GM19043 (cell line): Measurements from ENCODE around the gene SLC13A4.

Experiments
- ATAC-seq: cut with Tn5 transposase; IDR thresholded peaks from one replicate; pipeline ENCODE4 v1.9.1; 2021; ENCODE audit warnings: low read depth; ENCODE audit not compliant: unreplicated experiment

The SLC13A4 gene

GRCh38 chr7:135721198-135721820 is 6.7 kb downstream of the SLC13A4 start:
- no peak for ATAC-seq

GRCh38 chr7:135719688-135720087 is 8.3 kb downstream of the SLC13A4 start:
- ATAC-seq: no peak

GRCh38 chr7:135718794-135719437 is 9.1 kb downstream of the SLC13A4 start:
- ATAC-seq: no peak

- ATAC-seq: no peak
Observed at GRCh38 chr7:135718219-135718618, 9.8 kb downstream of the SLC13A4 start.

GRCh38 chr7:135717693-135718092 is 10.3 kb downstream of the SLC13A4 start:
- no peak for ATAC-seq

- ATAC-seq: no peak
Observed at GRCh38 chr7:135716677-135717238, 11.2 kb downstream of the SLC13A4 start.

GRCh38 chr7:135715673-135716072 is 12.3 kb downstream of the SLC13A4 start:
- no peak for ATAC-seq

- no peak for ATAC-seq
Observed at GRCh38 chr7:135715055-135715522, 12.9 kb downstream of the SLC13A4 start.

GRCh38 chr7:135714534-135715009 is 13.4 kb downstream of the SLC13A4 start:
- ATAC-seq: no peak

- no peak for ATAC-seq
Observed at GRCh38 chr7:135713836-135714470, 14.0 kb downstream of the SLC13A4 start.

- ATAC-seq: no peak
Observed at GRCh38 chr7:135712796-135713195, 15.2 kb downstream of the SLC13A4 start.

- no peak for ATAC-seq
Observed at GRCh38 chr7:135712182-135712782, 15.7 kb downstream of the SLC13A4 start.

- ATAC-seq: no peak
Observed at GRCh38 chr7:135711139-135711469, 16.9 kb downstream of the SLC13A4 start.

- ATAC-seq: no peak
Observed at GRCh38 chr7:135710417-135711138, 17.4 kb downstream of the SLC13A4 start.

- no peak for ATAC-seq
Observed at GRCh38 chr7:135709508-135709907, 18.5 kb downstream of the SLC13A4 start.

GRCh38 chr7:135708041-135708440 is 19.9 kb downstream of the SLC13A4 start:
- no peak for ATAC-seq

- ATAC-seq: no peak
Observed at GRCh38 chr7:135707570-135707966, 20.4 kb downstream of the SLC13A4 start.

GRCh38 chr7:135706858-135707569 is 21.0 kb downstream of the SLC13A4 start:
- ATAC-seq: no peak

- no peak for ATAC-seq
Observed at GRCh38 chr7:135706038-135706742, 21.8 kb downstream of the SLC13A4 start.
